ENCODE measurements around the gene PRMT1.
"Not testable (repeated sequence)": the region's sequence is repeated elsewhere in the genome, so short reads cannot be mapped to it uniquely, and the experiment has no call there.

The PRMT1 gene

GRCh38 chr19:49689133-49690078, 12.3 kb downstream of the PRMT1 start, which contains the start of gene ADM5:
ADM5 (plus strand) TSS chr19:49689594; CDS start chr19:49689838, 244 bp downstream.
- no peak for DNase-seq

- no peak for DNase-seq
Observed at GRCh38 chr19:49690079-49690655, 13.1 kb downstream of the PRMT1 start.

GRCh38 chr19:49690656-49691242, 13.7 kb downstream of the PRMT1 start, which contains the start of gene CPT1C:
CPT1C (plus strand) TSS chr19:49691116; CDS start chr19:49692253, 1,137 bp downstream.
- no peak for DNase-seq

DNA sequence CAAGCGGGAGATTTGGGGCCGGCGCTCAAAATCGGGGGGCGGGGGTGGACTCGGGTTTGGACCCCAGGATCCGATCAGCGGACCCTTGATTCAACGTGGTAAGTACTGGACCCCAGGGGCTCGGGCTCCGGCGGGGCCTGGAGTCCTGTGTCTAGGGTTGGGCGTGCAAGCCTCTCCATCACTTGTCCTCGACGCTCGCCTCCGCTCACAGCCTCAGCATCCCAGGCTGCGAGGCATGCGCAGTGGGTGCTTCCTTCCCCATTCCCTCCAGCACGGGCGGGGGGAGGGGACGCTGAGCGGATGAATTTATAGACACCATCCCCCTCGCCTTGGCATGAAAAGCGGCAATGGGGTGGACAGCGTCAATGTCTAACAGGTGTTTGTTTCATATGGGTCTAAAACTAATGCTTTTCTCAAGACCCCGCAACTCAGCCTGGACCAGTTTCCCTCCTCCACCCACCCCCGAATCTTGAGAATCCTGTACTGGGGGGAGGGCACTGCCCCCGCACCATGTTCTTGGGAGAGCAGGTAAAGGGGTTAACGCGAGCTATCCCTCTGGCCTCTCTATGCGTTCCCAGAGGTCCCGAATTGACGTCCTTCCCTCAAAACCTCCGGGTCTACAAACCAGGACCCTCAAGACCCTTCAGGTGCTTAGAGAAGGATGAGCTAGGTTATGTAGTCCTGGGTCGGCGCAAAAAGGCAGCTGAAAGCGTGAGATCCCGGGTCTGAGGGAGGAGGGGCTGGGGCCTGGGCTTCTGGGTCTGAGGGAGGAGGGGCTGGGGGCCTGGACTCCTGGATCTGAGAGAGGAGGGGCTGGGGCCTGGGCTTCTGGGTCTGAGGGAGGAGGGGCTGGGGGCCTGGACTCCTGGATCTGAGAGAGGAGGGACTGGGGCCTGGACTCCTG, 14.4 kb downstream of the PRMT1 start:
- peak in 1 of 2 donors; percentile 8 for DNase-seq

- DNase-seq: no peak
Observed at GRCh38 chr19:49692147-49692506, 15.1 kb downstream of the PRMT1 start.

DNA sequence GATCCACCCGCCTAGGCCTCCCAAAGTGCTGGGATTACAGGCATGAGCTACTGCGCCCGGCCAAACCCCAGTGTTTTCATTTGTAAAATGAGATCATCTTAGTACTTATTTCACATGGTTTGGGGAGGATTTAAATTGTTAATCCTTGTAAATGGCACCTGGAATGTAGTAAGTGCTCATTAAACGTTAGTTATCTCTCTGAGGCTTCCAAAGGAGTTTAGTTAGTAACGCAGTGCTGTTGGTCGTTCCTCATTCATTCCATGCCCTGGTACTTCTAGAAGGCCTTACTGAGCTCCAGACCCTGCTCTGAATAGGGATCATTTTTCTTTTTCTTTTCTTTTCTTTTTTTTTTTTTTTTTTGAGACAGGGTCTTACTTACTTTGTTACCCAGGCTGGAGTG, 19.0 kb downstream of the PRMT1 start:
- no peak for DNase-seq

GRCh38 chr19:49696865-49697264, 19.8 kb downstream of the PRMT1 start:
- DNase-seq: no peak

DNA sequence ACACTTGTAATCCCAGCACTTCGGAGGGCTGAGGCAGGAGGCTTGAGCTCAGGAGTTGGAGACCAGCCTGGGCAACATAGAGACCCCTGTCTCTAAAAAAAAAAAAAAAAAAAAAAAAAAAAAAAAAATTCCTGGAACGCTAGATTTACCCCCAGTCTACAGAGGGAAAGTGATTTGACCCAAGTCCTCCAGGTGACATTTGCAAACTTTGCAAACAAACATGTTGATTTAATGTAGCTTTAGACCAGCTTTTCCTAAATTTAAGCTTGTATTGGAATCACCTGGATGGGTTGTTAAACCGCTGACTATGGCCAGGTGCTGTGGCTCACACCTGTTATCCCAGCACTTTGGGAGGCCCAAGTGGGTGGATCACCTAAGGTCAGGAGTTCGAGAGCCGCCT, 22.3 kb downstream of the PRMT1 start:
- no peak for DNase-seq

- DNase-seq: no peak
Observed at GRCh38 chr19:49700563-49700962, 23.5 kb downstream of the PRMT1 start.

DNA sequence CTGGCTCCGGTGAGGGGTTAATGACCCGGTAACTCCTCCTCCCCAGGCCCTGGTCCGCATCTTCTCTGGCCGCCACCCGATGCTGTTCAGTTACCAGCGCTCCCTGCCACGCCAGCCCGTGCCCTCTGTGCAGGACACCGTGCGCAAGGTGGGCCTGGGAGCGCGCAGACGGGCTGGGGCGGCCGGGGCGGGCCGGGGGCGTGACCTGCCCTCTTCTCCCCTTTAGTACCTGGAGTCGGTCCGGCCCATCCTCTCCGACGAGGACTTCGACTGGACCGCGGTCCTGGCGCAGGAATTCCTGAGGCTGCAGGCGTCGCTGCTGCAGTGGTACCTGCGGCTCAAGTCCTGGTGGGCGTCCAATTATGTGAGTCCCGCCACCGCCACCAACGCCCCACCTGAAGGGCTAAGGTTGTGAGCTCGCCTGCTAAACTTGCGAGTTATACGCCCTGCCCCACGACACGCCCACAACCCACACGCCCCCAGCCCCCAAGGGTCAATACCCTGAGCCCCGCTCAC, 24.3 kb downstream of the PRMT1 start:
- DNase-seq: no peak

DNA sequence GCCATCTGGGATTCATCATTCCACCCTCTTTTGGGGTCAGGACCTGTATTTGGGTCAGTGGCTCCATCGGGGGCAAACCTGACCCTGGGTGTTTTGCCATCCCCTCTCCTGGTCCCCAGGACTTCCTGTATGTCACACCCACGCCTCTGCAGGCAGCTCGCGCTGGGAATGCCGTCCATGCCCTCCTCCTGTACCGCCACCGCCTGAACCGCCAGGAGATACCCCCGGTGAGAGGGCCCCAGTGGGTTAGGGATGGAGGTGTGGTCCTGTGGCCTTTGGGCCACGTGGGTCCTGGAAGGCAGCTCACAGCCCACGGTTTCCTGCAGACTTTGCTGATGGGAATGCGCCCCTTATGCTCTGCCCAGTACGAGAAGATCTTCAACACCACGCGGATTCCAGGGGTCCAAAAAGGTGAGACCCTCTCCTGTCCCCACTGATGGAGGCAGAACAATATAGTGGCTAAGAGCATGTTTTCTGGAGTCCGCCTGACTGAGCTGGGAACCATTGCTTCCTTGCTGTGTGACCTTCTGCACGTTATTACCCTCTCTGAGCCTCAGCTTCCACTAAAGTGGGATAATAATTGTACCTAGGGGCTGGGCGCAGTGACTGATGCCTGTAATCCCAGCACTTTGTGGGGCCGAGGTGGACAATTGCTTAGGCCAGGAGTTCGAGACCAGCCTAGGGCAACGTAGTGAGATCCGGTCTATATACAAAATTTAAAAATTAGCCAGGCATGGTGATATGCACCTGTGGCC, 28.0 kb downstream of the PRMT1 start:
- DNase-seq: no peak

- DNase-seq: no peak
Observed at GRCh38 chr19:49705919-49706318, 28.8 kb downstream of the PRMT1 start.

DNA sequence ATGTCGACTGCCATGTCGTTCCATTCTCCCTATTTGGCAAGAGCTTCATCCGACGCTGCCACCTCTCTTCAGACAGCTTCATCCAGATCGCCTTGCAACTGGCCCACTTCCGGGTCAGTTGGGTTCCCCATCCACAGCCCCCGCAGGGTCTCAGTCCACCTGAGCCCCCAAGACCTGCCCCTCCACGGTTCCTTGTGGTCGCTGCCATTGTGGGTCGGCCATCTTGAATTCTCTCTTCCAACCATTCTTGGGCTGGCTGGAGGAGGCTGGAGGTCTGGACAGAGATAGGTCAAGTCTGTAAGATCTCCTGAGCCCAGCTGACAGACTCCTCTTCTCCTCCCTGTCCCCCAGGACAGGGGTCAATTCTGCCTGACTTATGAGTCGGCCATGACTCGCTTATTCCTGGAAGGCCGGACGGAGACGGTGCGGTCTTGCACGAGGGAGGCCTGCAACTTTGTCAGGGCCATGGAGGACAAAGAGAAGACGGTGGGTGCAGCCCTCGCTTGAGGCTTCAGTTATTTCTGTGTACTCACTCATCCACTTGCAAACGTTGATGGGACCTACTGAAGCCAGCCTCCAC, 33.4 kb downstream of the PRMT1 start:
- no peak for DNase-seq

GRCh38 chr19:49712397-49712859, 35.4 kb downstream of the PRMT1 start:
- DNase-seq: peak; percentile 5 to 11

DNA sequence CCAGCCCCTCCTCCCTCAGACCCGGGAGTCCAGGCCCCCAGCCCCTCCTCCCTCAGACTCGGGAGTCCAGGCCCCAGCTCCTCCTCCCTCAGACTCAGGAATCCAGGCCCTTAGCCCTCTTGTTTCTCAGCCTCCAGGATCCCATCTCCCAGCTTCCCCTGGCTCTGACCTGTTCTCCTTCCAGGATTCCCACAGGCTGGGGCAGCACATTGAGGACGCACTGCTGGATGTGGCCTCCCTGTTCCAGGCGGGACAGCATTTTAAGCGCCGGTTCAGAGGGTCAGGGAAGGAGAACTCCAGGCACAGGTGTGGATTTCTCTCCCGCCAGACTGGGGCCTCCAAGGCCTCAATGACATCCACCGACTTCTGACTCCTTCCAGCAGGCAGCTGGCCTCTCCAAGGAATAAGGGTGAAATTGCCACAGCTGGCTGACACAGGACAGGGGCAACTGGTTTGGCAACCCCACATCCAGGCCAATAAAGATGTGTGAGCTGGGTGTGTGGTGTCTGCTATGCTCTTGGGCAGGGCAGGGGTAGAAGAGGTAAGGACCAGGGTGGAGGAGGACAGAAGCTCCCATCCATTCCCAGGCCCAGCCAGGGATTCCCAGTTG, 36.3 kb downstream of the PRMT1 start:
- DNase-seq: no peak

DNA sequence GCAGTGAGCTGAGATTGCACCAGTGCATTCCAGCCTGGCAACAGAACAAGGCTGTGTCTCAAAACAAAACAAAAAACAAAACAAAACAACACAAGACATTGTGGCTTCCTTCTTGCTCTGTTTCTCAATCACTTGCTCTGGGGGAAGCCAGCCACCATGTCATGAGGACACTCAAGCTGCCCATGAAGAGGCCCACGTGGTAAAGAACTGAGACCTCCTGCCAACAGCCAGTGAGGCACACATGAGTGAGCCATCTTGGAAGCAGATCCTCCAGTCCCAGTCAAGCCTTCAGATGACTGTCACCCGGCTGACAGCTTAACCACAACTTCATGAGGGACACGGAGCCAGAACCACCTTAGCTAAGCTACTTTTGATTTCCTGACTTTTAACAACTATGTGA, 39.1 kb downstream of the PRMT1 start:
- DNase-seq: peak; percentile 72 to 82

DNA sequence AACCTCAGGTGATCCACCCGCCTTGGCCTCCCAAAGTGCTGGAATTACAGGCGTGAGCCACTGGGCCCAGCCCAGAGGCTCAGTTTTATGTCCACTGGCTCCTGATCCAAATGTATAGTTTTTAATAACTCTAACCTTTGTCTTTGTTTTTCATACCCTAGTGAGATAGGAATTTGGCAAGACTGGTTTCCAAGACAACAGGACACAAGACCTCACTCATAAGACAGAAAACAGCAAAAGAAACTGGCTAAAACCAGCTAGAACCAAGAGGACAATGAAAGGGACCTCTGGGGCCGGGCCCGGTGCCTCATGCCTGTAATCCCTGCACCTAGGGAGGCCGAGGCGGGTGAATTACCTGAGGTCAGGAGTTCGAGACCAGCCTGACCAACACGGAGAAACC, 41.4 kb downstream of the PRMT1 start:
- DNase-seq: no peak

DNA sequence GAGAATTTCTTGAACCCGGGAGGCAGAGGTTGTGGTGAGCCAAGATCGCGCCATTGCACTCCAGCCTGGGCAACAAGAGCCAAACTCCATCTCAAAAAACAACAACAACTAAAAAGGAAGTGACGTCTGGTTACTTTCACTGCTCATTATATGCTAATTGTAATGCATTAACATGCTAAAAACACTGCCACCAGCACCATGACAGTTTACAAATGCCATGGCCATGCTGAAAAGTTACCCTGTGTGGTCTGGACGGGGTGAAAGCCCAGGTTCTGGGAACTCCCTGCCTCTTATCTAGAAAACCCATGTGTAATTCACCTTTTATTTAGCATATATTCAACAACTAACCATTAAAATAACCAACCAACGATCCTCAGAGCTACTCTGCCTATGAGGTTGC, 41.9 kb downstream of the PRMT1 start:
- no peak for DNase-seq

DNA sequence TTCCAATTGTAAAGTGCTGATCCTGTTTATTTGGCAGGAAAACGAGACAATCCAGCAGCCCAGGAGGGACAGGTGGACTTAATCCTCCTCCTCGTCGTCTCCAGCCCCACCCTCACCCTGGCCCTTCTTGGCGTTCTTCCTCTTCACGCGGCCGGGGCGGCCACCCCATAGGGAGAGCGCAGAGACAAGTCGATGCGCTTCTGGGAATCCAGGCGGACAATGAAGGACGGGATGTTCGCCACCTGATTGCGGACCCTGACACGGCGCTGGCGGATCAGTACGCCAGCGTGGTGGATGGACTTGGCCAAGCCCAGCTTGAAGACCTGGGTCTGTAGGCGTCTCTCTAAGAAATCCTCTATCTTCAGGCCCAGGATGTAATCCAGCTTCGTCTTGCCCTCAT, 42.3 kb downstream of the PRMT1 start:
- not testable (repeated sequence) for DNase-seq

DNA sequence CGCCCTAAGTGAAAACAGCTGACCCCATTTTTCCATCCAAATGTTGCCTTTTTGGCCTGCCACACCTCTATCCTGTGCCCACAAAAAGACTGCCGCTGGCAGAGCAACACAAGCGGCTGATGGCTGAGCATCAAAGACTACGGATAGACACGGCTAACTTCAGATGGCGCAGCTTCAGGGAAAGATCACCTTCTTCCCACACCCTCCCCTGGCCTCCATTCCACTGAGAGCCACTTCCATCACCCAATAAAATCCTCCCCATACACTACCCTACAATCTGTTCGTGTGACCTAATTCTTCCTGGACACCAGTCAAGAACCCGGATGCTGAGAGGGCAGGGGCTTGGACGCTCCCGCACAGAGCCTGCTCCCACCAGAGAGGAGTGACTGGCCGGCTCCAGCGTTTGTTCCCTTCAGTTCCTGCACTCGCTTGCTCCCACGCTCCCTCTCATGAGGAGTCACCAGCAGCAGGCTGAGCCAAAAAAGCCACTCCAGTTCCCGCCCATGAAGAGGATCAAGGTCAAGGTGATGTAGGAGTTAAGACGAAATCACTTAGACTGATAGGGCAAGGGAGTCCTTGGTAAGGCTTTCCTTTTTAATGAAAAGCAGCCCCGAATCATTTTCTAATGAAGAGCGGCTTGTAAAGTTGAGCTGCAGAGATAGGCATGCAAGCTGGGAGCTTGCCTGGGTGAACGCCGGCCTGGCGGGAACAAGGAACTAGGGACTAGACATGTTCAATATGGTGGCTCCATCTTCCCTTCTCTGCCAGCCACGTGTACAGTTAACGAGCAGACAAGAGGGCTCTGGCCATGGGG, 50.4 kb downstream of the PRMT1 start:
- DNase-seq: no peak
